OCI-LY1 (cell line): Measurements from ENCODE around the gene CRYGS.
"Not testable (repeated sequence)": the region's sequence is repeated elsewhere in the genome, so short reads cannot be mapped to it uniquely, and the experiment has no call there.

Experiments used
- H2AFZ ChIP-seq: fragments of 200-600 bp; sonication (generic), shearing (Covaris generic); 2 replicates; pipeline ENCODE4 v1.6.0; 2014; ENCODE audit warnings: antibody characterized with exemption, mild to moderate bottlenecking, low read length
- H3F3A ChIP-seq: fragments of 200-600 bp; sonication (generic), shearing (Covaris generic); 2 replicates; pipeline ENCODE4 v1.6.0; 2014; ENCODE audit warnings: mild to moderate bottlenecking, antibody characterized with exemption, low read length, moderate library complexity; ENCODE audit not compliant: insufficient read depth
- H3K27ac ChIP-seq: fragments of 200-600 bp; sonication (generic); 2 replicates; pipeline ENCODE4 v1.5.1; 2014; ENCODE audit warnings: low read length, mixed run types, mild to moderate bottlenecking, low read depth; ENCODE audit not compliant: poor library complexity, severe bottlenecking
- H3K27me3 ChIP-seq: fragments of 200-600 bp; sonication (generic); 2 replicates; pipeline ENCODE4 v1.6.0; 2014; ENCODE audit warnings: antibody characterized with exemption, mild to moderate bottlenecking, low read length, moderate library complexity; ENCODE audit not compliant: insufficient read depth
- H3K36me3 ChIP-seq: fragments of 200-600 bp; sonication (generic); 2 replicates; pipeline ENCODE4 v1.6.1; 2014; ENCODE audit warnings: mild to moderate bottlenecking, antibody characterized with exemption, low read length, moderate library complexity, mixed read lengths; ENCODE audit not compliant: insufficient read depth
- H3K4me1 ChIP-seq: fragments of 200-600 bp; sonication (generic); 2 replicates; pipeline ENCODE4 v1.5.1; 2014; ENCODE audit warnings: mild to moderate bottlenecking, low read length, moderate library complexity; ENCODE audit not compliant: insufficient read depth, severe bottlenecking
- H3K4me2 ChIP-seq: fragments of 200-600 bp; sonication (generic), shearing (Covaris generic); 2 replicates; pipeline ENCODE4 v1.6.1; 2014; ENCODE audit warnings: low read length
- H3K4me3 ChIP-seq: fragments of 200-600 bp; sonication (generic); 2 replicates; pipeline ENCODE4 v1.5.1; 2014; ENCODE audit warnings: low read length, low read depth, mild to moderate bottlenecking, mixed read lengths; ENCODE audit not compliant: poor library complexity, severe bottlenecking
- H3K79me2 ChIP-seq: fragments of 200-600 bp; shearing (Covaris generic); 2 replicates; pipeline ENCODE4 v1.6.1; 2016; ENCODE audit warnings: mixed run types, low read length, mixed read lengths; ENCODE audit not compliant: insufficient read depth
- H3K9ac ChIP-seq: fragments of 200-600 bp; sonication (generic), shearing (Covaris generic); 2 replicates; pipeline ENCODE4 v1.6.1; 2014; ENCODE audit warnings: mild to moderate bottlenecking, low read length, mixed read lengths
- H3K9me2 ChIP-seq: fragments of 200-600 bp; sonication (generic), shearing (Covaris generic); 2 replicates; pipeline ENCODE4 v1.6.1; 2014; ENCODE audit warnings: low read depth, mild to moderate bottlenecking, low read length, mixed read lengths
- H3K9me3 ChIP-seq: fragments of 200-600 bp; shearing (Covaris generic); 2 replicates; pipeline ENCODE4 v1.6.1; 2014; ENCODE audit warnings: low read length, mixed read lengths
- H4K20me1 ChIP-seq: fragments of 200-600 bp; sonication (generic), shearing (Covaris generic); 2 replicates; pipeline ENCODE4 v1.6.0; 2016; ENCODE audit warnings: mild to moderate bottlenecking, low read length; ENCODE audit not compliant: insufficient read depth
- CTCF ChIP-seq: fragments of 200-600 bp; sonication (generic), shearing (Covaris generic); IDR thresholded peaks from 2 replicates; pipeline ENCODE4 v1.5.1; 2017; ENCODE audit warnings: mild to moderate bottlenecking, antibody characterized with exemption, low read length, moderate library complexity, mixed read lengths
- EZH2 ChIP-seq: fragments of 200-600 bp; sonication (generic), shearing (Covaris generic); IDR thresholded peaks from 2 replicates; pipeline ENCODE4 v1.8.0; 2017; ENCODE audit warnings: borderline replicate concordance, mixed run types, mild to moderate bottlenecking, antibody characterized with exemption, low read length, moderate library complexity, mixed read lengths

The CRYGS gene

GRCh38 chr3:186569779-186570095 lies 25.6 kb upstream of the CRYGS start:
- no peaks in the 10 kb centered on the region for H3F3A ChIP-seq
- H3K4me3 ChIP-seq: peak overlapping the region; percentile 71
- no peaks in the 10 kb centered on the region for H3K9me2 ChIP-seq
- no peaks in the 10 kb centered on the region for H3K9me3 ChIP-seq
- H2AFZ ChIP-seq: no peak overlapping the region
- H3K27me3 ChIP-seq: no peaks in the 10 kb centered on the region
- TF ChIP-seq EZH2: no peak
- no peak for TF ChIP-seq CTCF
- H3K27ac ChIP-seq: peak overlapping the region; percentile 24
- peaks cover 27% of the 10 kb centered on the region for H3K79me2 ChIP-seq
- H3K4me2 ChIP-seq: peak overlapping the region; percentile 74
- peaks cover 30% of the 10 kb centered on the region for H3K36me3 ChIP-seq
- H3K9ac ChIP-seq: peak overlapping the region; percentile 76
- H4K20me1 ChIP-seq: no peaks in the 10 kb centered on the region
- peaks cover 46% of the 10 kb centered on the region for H3K4me1 ChIP-seq

- Histone ChIP-seq H3K4me1 (peaks cover 46% of the 10 kb centered on the region), H3K4me3 (peak overlapping the region; percentile 71), H3K9ac (peak overlapping the region; percentile 76), H3K36me3 (peaks cover 28% of the 10 kb centered on the region), H3K27ac (peak overlapping the region; percentile 24), H3K4me2 (peak overlapping the region; percentile 74), H3K79me2 (peaks cover 26% of the 10 kb centered on the region)
- not testable (repeated sequence) for H3K27me3 ChIP-seq, H3K9me2 ChIP-seq, H3F3A ChIP-seq, H4K20me1 ChIP-seq, H2AFZ ChIP-seq, H3K9me3 ChIP-seq
Measured at GRCh38 chr3:186569361-186569760, 25.2 kb upstream of the CRYGS start.

DNA sequence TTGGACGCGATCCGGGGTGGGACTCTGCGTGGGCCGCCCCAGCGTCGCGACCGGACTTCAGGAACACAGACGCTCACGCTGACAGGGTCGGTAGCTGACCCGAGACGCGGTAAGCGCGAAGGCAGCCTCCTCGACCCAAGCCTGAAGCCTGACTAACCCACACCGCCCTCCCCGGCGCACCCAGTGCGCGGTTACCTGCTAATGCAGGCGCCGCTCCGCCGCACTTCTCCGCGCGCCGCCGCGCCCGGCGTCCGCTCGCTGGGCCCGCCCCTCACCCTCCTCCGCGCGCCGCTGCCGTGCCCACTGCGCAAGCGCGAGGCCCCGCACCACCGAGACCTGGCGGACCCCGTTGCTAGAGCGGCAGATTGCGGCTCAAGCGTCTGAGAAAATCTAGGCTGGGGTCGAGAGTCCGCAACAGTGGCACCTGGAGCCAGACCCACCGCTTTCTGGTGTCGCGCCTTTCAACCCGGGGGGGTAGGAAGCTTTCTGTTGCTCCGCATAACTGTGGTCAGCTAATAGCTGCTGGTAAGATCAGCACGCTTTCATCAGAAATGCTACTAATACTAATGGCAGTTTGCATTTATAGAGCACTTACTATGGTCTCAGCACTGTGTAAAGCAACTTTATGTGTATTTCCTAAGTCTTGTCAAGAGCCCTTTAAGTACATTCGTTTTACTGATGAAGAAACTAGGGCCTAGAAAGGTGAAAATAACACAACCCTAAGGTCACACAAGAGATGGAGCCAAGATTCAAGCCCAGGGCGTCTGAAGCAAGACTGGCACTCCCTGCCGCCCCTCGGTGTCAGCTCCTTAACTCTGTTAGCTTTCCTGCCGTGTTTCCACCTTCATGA lies 23.1 kb upstream of the CRYGS start, which contains the start of gene TBCCD1:
Gene TBCCD1, minus strand, starts transcription at position 268 of the 850 bp plus-strand sequence. CDS start 3,010 bp downstream, outside the sequence.
- Histone ChIP-seq H3K4me1 (peaks cover 40% of the 10 kb centered on the region), H3K79me2 (peaks cover 19% of the 10 kb centered on the region)

More for the DNA sequence above, 23.1 kb upstream of the CRYGS start, which contains the start of gene TBCCD1:
- H3K9me3 ChIP-seq: no peaks in the 10 kb centered on the region
- peak within 1 kb of the TSS; percentile 97 for H3K4me2 ChIP-seq
- H3K9ac ChIP-seq: peak within 1 kb of the TSS; percentile 89
- no peaks in the 10 kb centered on the region for H4K20me1 ChIP-seq
- no peaks in the 10 kb centered on the region for H3F3A ChIP-seq
- H3K4me3 ChIP-seq: peak within 1 kb of the TSS; percentile 79
- no peaks in the 10 kb centered on the region for H3K9me2 ChIP-seq
- no peak for TF ChIP-seq EZH2
- no peak for TF ChIP-seq CTCF
- no peaks in the 10 kb centered on the region for H3K27me3 ChIP-seq
- peaks cover 25% of the 10 kb centered on the region for H3K36me3 ChIP-seq
- no peak within 1 kb of the TSS for H2AFZ ChIP-seq
- H3K27ac ChIP-seq: peak within 1 kb of the TSS; percentile 86
